HCT116 (cell line): ENCODE results near the gene PEX11A.
A peak's percentile ranks its signal among the peaks of the same experiment; 100 is the strongest.

Source experiments
- ATF3 ChIP-seq: IDR thresholded peaks from 2 replicates; pipeline ENCODE4 v1.6.1; 2012
- CTCF ChIP-seq, 3 experiments: fragments of 200-600 bp in 1 of 3; sonication (generic) in 1 of 3; IDR thresholded peaks in 2 of 3; conservative IDR thresholded peaks in 1 of 3; 2 replicates each; pipeline ENCODE4 v1.5.1; 2012 to 2017; ENCODE audit warnings: low read depth in 2 of 3, low read length in 2 of 3, antibody characterized with exemption in 1 of 3, borderline replicate concordance in 1 of 3, control low read depth in 1 of 3, mild to moderate bottlenecking in 1 of 3, mixed read lengths in 1 of 3, mixed run types in 1 of 3, moderate library complexity in 1 of 3; ENCODE audit not compliant: insufficient read depth in 1 of 3
- MAX ChIP-seq: IDR thresholded peaks from 2 replicates; pipeline ENCODE4 v1.6.1; 2012
- POLR2AphosphoS5 ChIP-seq: IDR thresholded peaks from 2 replicates; pipeline ENCODE4 v1.6.1; 2011; ENCODE audit warnings: mild to moderate bottlenecking, low read depth, low read length, moderate library complexity

- TF ChIP-seq MAX (no peak), CTCF (IDR thresholded peaks at IDR 0.05 in 2 of 3, conservative IDR thresholded peaks at IDR 0.05 in 1 of 3; ENCODE audit: borderline replicate concordance in 1 of 3, insufficient read depth in 1 of 3, low read depth in 2 of 3, low read length in 2 of 3) (0 out of 6 replicates have a peak, but pooled peaks of 2 of the 3 experiments have one; percentile 7 to 17), POLR2AphosphoS5 (no peak), ATF3 (no peak)
Observed at GRCh38 chr15:89652666-89653065, 37.9 kb downstream of the PEX11A start.
